ENCODE data around the gene RASGEF1B.

RASGEF1B gene

GRCh38 chr4:81436941-81437574 is 34.6 kb downstream of the RASGEF1B start:
- Mint-ChIP-seq H3K9me3 (no peaks in the 10 kb centered on the region), H3K4me3 (no peak overlapping the region), H3K27me3 (no peaks in the 10 kb centered on the region), H3K36me3 (ENCODE audit: low read depth) (peaks cover 52% of the 10 kb centered on the region), H3K27ac (no peak overlapping the region), H3K4me1 (ENCODE audit: low read depth) (no peaks in the 10 kb centered on the region)

GRCh38 chr4:81436096-81436495 is 35.6 kb downstream of the RASGEF1B start:
- Mint-ChIP-seq H3K9me3 (no peaks in the 10 kb centered on the region), H3K4me1 (ENCODE audit: low read depth) (no peaks in the 10 kb centered on the region), H3K27ac (no peak overlapping the region), H3K27me3 (no peaks in the 10 kb centered on the region), H3K36me3 (ENCODE audit: low read depth) (peaks cover 57% of the 10 kb centered on the region), H3K4me3 (no peak overlapping the region)

- Mint-ChIP-seq H3K4me1 (ENCODE audit: low read depth) (no peaks in the 10 kb centered on the region), H3K36me3 (ENCODE audit: low read depth) (peaks cover 52% of the 10 kb centered on the region), H3K4me3 (no peak overlapping the region), H3K9me3 (no peaks in the 10 kb centered on the region), H3K27me3 (no peaks in the 10 kb centered on the region), H3K27ac (no peak overlapping the region)
These were observed 38.9 kb downstream of the RASGEF1B start for GRCh38 chr4:81432825-81433224.

- H3K27me3 Mint-ChIP-seq = no peaks in the 10 kb centered on the region
These were observed 39.7 kb downstream of the RASGEF1B start for GRCh38 chr4:81431971-81432370.

GRCh38 chr4:81429607-81430006 is 42.1 kb downstream of the RASGEF1B start:
- no peaks in the 10 kb centered on the region for H3K4me1 Mint-ChIP-seq (ENCODE audit: low read depth)
- H3K36me3 Mint-ChIP-seq (ENCODE audit: low read depth) = peaks cover 72% of the 10 kb centered on the region
- no peak overlapping the region for H3K27ac Mint-ChIP-seq

More at GRCh38 chr4:81431971-81432370, 39.7 kb downstream of the RASGEF1B start:
- no peaks in the 10 kb centered on the region for H3K4me1 Mint-ChIP-seq (ENCODE audit: low read depth)
- H3K36me3 Mint-ChIP-seq (ENCODE audit: low read depth) = peaks cover 58% of the 10 kb centered on the region
- H3K9me3 Mint-ChIP-seq = no peaks in the 10 kb centered on the region
- no peak overlapping the region for H3K27ac Mint-ChIP-seq
- H3K4me3 Mint-ChIP-seq = no peak overlapping the region

GRCh38 chr4:81429031-81429430 is 42.7 kb downstream of the RASGEF1B start:
- Mint-ChIP-seq H3K4me1 (ENCODE audit: low read depth) (no peaks in the 10 kb centered on the region), H3K36me3 (ENCODE audit: low read depth) (peaks cover 66% of the 10 kb centered on the region), H3K27me3 (no peaks in the 10 kb centered on the region), H3K27ac (peak overlapping the region; percentile 21), H3K4me3 (no peak overlapping the region), H3K9me3 (no peaks in the 10 kb centered on the region)

More at GRCh38 chr4:81429607-81430006, 42.1 kb downstream of the RASGEF1B start:
- Mint-ChIP-seq H3K9me3 (no peaks in the 10 kb centered on the region), H3K4me3 (no peak overlapping the region), H3K27me3 (no peaks in the 10 kb centered on the region)

GRCh38 chr4:81428002-81428401 is 43.7 kb downstream of the RASGEF1B start:
- Mint-ChIP-seq H3K4me1 (ENCODE audit: low read depth) (no peaks in the 10 kb centered on the region), H3K4me3 (no peak overlapping the region), H3K27ac (no peak overlapping the region), H3K27me3 (no peaks in the 10 kb centered on the region), H3K9me3 (no peaks in the 10 kb centered on the region), H3K36me3 (ENCODE audit: low read depth) (peaks cover 58% of the 10 kb centered on the region)

- H3K4me3 Mint-ChIP-seq = no peak overlapping the region
- no peaks in the 10 kb centered on the region for H3K27me3 Mint-ChIP-seq
- no peaks in the 10 kb centered on the region for H3K9me3 Mint-ChIP-seq
These were observed 44.3 kb downstream of the RASGEF1B start for GRCh38 chr4:81427344-81427821.

GRCh38 chr4:81426770-81427289 is 44.9 kb downstream of the RASGEF1B start:
- H3K36me3 Mint-ChIP-seq (ENCODE audit: low read depth) = peaks cover 52% of the 10 kb centered on the region
- H3K4me3 Mint-ChIP-seq = no peak overlapping the region
- no peak overlapping the region for H3K27ac Mint-ChIP-seq

More at GRCh38 chr4:81427344-81427821, 44.3 kb downstream of the RASGEF1B start:
- Mint-ChIP-seq H3K4me1 (ENCODE audit: low read depth) (peaks cover 4% of the 10 kb centered on the region), H3K27ac (no peak overlapping the region), H3K36me3 (ENCODE audit: low read depth) (peaks cover 57% of the 10 kb centered on the region)

GRCh38 chr4:81424816-81425755 is 46.6 kb downstream of the RASGEF1B start:
- no peaks in the 10 kb centered on the region for H3K9me3 Mint-ChIP-seq
- H3K4me3 Mint-ChIP-seq = no peak overlapping the region
- H3K27ac Mint-ChIP-seq = no peak overlapping the region
- peaks cover 8% of the 10 kb centered on the region for H3K4me1 Mint-ChIP-seq (ENCODE audit: low read depth)
- H3K36me3 Mint-ChIP-seq (ENCODE audit: low read depth) = peaks cover 43% of the 10 kb centered on the region
- H3K27me3 Mint-ChIP-seq = no peaks in the 10 kb centered on the region

More at GRCh38 chr4:81426770-81427289, 44.9 kb downstream of the RASGEF1B start:
- Mint-ChIP-seq H3K9me3 (no peaks in the 10 kb centered on the region), H3K27me3 (no peaks in the 10 kb centered on the region), H3K4me1 (ENCODE audit: low read depth) (peaks cover 5% of the 10 kb centered on the region)

- Mint-ChIP-seq H3K27ac (no peak overlapping the region), H3K9me3 (no peaks in the 10 kb centered on the region), H3K36me3 (ENCODE audit: low read depth) (peaks cover 39% of the 10 kb centered on the region), H3K27me3 (no peaks in the 10 kb centered on the region), H3K4me3 (no peak overlapping the region), H3K4me1 (ENCODE audit: low read depth) (peaks cover 8% of the 10 kb centered on the region)
These were observed 47.4 kb downstream of the RASGEF1B start for GRCh38 chr4:81424336-81424735.

GRCh38 chr4:81422595-81422994 is 49.1 kb downstream of the RASGEF1B start:
- H3K27ac Mint-ChIP-seq = peak overlapping the region; percentile 26
- no peaks in the 10 kb centered on the region for H3K27me3 Mint-ChIP-seq
- peaks cover 26% of the 10 kb centered on the region for H3K36me3 Mint-ChIP-seq (ENCODE audit: low read depth)
- H3K4me3 Mint-ChIP-seq = no peak overlapping the region
- peaks cover 8% of the 10 kb centered on the region for H3K4me1 Mint-ChIP-seq (ENCODE audit: low read depth)
- no peaks in the 10 kb centered on the region for H3K9me3 Mint-ChIP-seq

GRCh38 chr4:81421346-81422218 is 50.1 kb downstream of the RASGEF1B start:
- peak overlapping the region; percentile 23 for H3K27ac Mint-ChIP-seq
- no peaks in the 10 kb centered on the region for H3K27me3 Mint-ChIP-seq
- no peaks in the 10 kb centered on the region for H3K9me3 Mint-ChIP-seq
- no peak overlapping the region for H3K4me3 Mint-ChIP-seq
- peaks cover 8% of the 10 kb centered on the region for H3K4me1 Mint-ChIP-seq (ENCODE audit: low read depth)
- H3K36me3 Mint-ChIP-seq (ENCODE audit: low read depth) = peaks cover 16% of the 10 kb centered on the region

GRCh38 chr4:81418572-81418971 is 53.1 kb downstream of the RASGEF1B start:
- Mint-ChIP-seq H3K9me3 (no peaks in the 10 kb centered on the region), H3K27ac (peak overlapping the region; percentile 4)

More at GRCh38 chr4:81418572-81418971, 53.1 kb downstream of the RASGEF1B start:
- Mint-ChIP-seq H3K4me1 (ENCODE audit: low read depth) (peaks cover 8% of the 10 kb centered on the region), H3K27me3 (no peaks in the 10 kb centered on the region), H3K4me3 (no peak overlapping the region), H3K36me3 (ENCODE audit: low read depth) (no peaks in the 10 kb centered on the region)
